Calu3 (cell line): ENCODE results near the gene TDRD7. TPM values are rescaled to one million over a fixed set of nuclear protein-coding genes. Genes with fewer than 3 reads are reported as not detected.

Source experiments
- BruUV-seq: library from RNA; stranded (reverse); fragments of 400-500 nt; replicated peaks from 2 replicates; lab custom pipeline; 2021; lab: Mats Ljungman, UMichigan
- CTCF ChIA-PET: fragments of 300-600 bp; sonication (Branson Sonifier 250); formaldehyde crosslinking; loops from one replicate; lab custom pipeline; 2022; ENCODE audit warnings: antibody characterized with exemption; lab: Charles Lee
- DNase-seq: peaks from one replicate; pipeline ENCODE4 v3.0.0; 2022
- H3K27ac Mint-ChIP-seq: one replicate; pipeline ENCODE4 v1.8.0; 2022; ENCODE audit warnings: mixed read lengths; ENCODE audit not compliant: unreplicated experiment
- H3K27me3 Mint-ChIP-seq: one replicate; pipeline ENCODE4 v1.8.0; 2022; ENCODE audit warnings: mixed read lengths; ENCODE audit not compliant: unreplicated experiment
- H3K36me3 Mint-ChIP-seq: one replicate; pipeline ENCODE4 v1.8.0; 2022; ENCODE audit warnings: mild to moderate bottlenecking, moderate library complexity, mixed read lengths; ENCODE audit not compliant: insufficient read depth, unreplicated experiment
- H3K4me1 Mint-ChIP-seq: one replicate; pipeline ENCODE4 v1.8.0; 2022; ENCODE audit warnings: mild to moderate bottlenecking, low read depth, mixed read lengths; ENCODE audit not compliant: unreplicated experiment
- H3K4me3 Mint-ChIP-seq: one replicate; pipeline ENCODE4 v1.8.0; 2022; ENCODE audit warnings: mild to moderate bottlenecking, low read depth, moderate library complexity, mixed read lengths; ENCODE audit not compliant: unreplicated experiment
- H3K9me3 Mint-ChIP-seq: one replicate; pipeline ENCODE4 v1.8.0; 2022; ENCODE audit warnings: low read depth, mixed read lengths; ENCODE audit not compliant: unreplicated experiment
- intact Hi-C: fragments of 100-400 bp; cut with micrococcal nuclease; formaldehyde crosslinking; loops from one replicate; pipeline ENCODE4 v1.10.0; 2022; ENCODE audit not compliant: unreplicated experiment
- total RNA-seq: library from RNA; stranded (reverse); gene quantifications from 2 replicates; pipeline ENCODE4 v1.2.3, GENCODE V29; 2022
- TF ChIP-seq, protein P1 (sequence below): fragments of 200-600 bp; IDR thresholded peaks from one replicate; pipeline ENCODE4 v1.8.0; 2022; ENCODE audit warnings: antibody characterized with exemption; ENCODE audit not compliant: unreplicated experiment

TDRD7 gene
- total RNA-seq, 1 experiment from 2014 or later = 15.5 TPM

DNA sequence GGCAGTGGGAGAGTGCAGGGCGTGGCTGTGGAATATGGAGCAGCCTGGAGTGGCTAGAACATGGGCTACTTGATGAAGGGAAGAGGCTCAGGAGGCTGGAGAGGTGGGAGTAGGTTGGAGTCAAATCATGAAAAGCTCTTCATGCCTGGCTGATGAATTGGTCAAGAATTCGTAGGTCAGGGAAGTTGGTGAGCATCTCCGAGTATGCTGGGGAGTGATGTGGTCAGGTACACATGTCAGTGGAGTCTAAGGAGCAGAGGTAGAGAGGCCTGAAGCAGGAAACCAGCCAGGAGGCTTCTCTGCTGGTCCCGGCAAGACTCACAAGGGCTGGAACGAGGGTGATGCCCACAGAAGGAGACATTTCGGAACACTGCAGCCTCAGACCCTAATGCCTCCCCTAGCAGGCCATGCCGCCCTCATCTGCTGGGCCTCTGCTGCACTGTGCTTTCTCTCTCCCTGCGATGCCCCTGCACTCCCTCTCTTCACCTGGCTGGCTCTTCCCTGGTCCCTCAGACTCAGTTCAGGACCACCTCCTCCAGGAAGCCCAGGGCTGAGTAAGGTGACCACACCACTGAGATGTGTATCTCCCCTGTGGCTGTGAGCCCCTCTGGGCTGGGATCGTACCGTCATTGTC, 123.2 kb downstream of the TDRD7 start:
- no TSS peak for BruUV-seq
- no peaks in the 10 kb centered on the region for H3K9me3 Mint-ChIP-seq
- no peak overlapping the region for H3K27ac Mint-ChIP-seq

DNA sequence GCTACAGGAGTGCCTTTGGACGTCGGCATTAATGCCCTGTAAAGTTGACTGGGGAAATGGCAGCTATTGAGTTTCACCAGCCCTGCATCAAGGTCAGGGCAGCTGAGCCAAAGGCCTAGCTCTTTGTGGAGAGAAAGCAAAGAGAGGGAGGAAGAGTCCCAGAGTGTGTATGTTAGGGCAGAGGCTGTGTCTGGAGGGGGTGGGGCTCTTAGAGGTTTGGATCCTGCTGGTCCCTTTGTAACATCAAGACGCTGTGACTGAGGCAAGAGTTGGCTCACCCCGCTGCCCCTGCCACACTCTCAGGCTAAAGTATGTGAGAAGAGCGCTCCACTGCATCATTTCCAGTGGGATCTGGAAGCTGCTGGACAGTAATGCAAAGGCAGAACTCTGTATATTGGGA, 123.9 kb downstream of the TDRD7 start:
- no peak overlapping the region for H3K4me3 Mint-ChIP-seq
- CTCF ChIA-PET = interaction anchor here (0.6 kb wide), 1 partner anchor 72 kb away, joined by 3 read pairs; no protein-coding TSS in a partner anchor
- no TSS peak for BruUV-seq
- H3K9me3 Mint-ChIP-seq = no peaks in the 10 kb centered on the region
- DNase-seq = no peak
- H3K4me1 Mint-ChIP-seq = no peaks in the 10 kb centered on the region
- intact Hi-C loops = no loop called here
- no peak overlapping the region for H3K27ac Mint-ChIP-seq
- TF ChIP-seq, protein P1, sequence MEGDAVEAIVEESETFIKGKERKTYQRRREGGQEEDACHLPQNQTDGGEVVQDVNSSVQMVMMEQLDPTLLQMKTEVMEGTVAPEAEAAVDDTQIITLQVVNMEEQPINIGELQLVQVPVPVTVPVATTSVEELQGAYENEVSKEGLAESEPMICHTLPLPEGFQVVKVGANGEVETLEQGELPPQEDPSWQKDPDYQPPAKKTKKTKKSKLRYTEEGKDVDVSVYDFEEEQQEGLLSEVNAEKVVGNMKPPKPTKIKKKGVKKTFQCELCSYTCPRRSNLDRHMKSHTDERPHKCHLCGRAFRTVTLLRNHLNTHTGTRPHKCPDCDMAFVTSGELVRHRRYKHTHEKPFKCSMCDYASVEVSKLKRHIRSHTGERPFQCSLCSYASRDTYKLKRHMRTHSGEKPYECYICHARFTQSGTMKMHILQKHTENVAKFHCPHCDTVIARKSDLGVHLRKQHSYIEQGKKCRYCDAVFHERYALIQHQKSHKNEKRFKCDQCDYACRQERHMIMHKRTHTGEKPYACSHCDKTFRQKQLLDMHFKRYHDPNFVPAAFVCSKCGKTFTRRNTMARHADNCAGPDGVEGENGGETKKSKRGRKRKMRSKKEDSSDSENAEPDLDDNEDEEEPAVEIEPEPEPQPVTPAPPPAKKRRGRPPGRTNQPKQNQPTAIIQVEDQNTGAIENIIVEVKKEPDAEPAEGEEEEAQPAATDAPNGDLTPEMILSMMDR = no peak
- peaks cover 17% of the 10 kb centered on the region for H3K27me3 Mint-ChIP-seq
- no peaks in the 10 kb centered on the region for H3K36me3 Mint-ChIP-seq

More for the DNA sequence above, 123.2 kb downstream of the TDRD7 start:
- TF ChIP-seq, protein P1 = no peak
- no peak overlapping the region for H3K4me3 Mint-ChIP-seq
- intact Hi-C loops = no loop called here
- no peaks in the 10 kb centered on the region for H3K36me3 Mint-ChIP-seq
- H3K4me1 Mint-ChIP-seq = no peaks in the 10 kb centered on the region
- no peak for DNase-seq
- H3K27me3 Mint-ChIP-seq = peaks cover 17% of the 10 kb centered on the region
- CTCF ChIA-PET = interaction anchor here (0.6 kb wide), 1 partner anchor 72 kb away, joined by 3 read pairs; no protein-coding TSS in a partner anchor

- peaks cover 17% of the 10 kb centered on the region for H3K27me3 Mint-ChIP-seq
- intact Hi-C loops = no loop called here
- CTCF ChIA-PET = no interaction called here
- TF ChIP-seq, protein P1 = no peak
- no peaks in the 10 kb centered on the region for H3K4me1 Mint-ChIP-seq
- no peaks in the 10 kb centered on the region for H3K9me3 Mint-ChIP-seq
- DNase-seq = no peak
- BruUV-seq = no TSS peak
- no peaks in the 10 kb centered on the region for H3K36me3 Mint-ChIP-seq
- no peak overlapping the region for H3K4me3 Mint-ChIP-seq
- H3K27ac Mint-ChIP-seq = no peak overlapping the region
Measured at GRCh38 chr9:97536480-97536879, 124.6 kb downstream of the TDRD7 start.

GRCh38 chr9:97543561-97543960, 131.7 kb downstream of the TDRD7 start:
- CTCF ChIA-PET = no interaction called here
- Mint-ChIP-seq H3K36me3 (no peaks in the 10 kb centered on the region), H3K9me3 (no peaks in the 10 kb centered on the region), H3K27ac (no peak overlapping the region), H3K27me3 (peaks cover 9% of the 10 kb centered on the region), H3K4me1 (no peaks in the 10 kb centered on the region), H3K4me3 (no peak overlapping the region)
- no peak for DNase-seq
- TF ChIP-seq, protein P1 = no peak
- intact Hi-C loops = no loop called here
- no TSS peak for BruUV-seq
